PC-9 (cell line): Measurements from ENCODE around the gene SLC35F6.

ENCODE experiments used
- EZH2 ChIP-seq: fragments of 200-600 bp; sonication (generic); IDR thresholded peaks from 2 replicates; pipeline ENCODE4 v1.8.0; 2017; ENCODE audit warnings: antibody characterized with exemption, low read depth
- TF ChIP-seq, protein P1 (sequence below): fragments of 200-600 bp; sonication (generic); conservative IDR thresholded peaks from 2 replicates; pipeline ENCODE4 v1.6.1; 2017; ENCODE audit warnings: mixed run types, antibody characterized with exemption, mild to moderate bottlenecking, moderate library complexity

DNA sequence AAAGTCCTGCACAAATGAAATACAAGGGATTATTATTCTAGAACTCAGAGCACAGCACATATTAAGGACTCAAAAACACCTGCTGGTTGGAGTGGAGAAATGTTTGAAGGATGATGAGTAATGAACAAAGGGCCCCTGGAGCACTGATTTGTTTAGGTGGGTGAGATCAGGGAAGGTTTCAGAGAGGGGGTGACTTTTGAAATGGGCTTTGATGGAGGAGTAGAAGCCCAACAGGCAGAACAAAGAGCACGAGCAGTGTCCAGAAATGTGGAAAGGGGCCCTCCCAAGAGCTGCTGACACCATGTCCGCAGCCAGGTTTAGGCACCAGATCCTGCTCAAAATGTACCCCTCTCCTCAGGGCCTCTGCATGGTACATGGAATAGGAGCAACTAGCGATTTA, 47.7 kb upstream of the SLC35F6 start:
- TF ChIP-seq, protein P1, sequence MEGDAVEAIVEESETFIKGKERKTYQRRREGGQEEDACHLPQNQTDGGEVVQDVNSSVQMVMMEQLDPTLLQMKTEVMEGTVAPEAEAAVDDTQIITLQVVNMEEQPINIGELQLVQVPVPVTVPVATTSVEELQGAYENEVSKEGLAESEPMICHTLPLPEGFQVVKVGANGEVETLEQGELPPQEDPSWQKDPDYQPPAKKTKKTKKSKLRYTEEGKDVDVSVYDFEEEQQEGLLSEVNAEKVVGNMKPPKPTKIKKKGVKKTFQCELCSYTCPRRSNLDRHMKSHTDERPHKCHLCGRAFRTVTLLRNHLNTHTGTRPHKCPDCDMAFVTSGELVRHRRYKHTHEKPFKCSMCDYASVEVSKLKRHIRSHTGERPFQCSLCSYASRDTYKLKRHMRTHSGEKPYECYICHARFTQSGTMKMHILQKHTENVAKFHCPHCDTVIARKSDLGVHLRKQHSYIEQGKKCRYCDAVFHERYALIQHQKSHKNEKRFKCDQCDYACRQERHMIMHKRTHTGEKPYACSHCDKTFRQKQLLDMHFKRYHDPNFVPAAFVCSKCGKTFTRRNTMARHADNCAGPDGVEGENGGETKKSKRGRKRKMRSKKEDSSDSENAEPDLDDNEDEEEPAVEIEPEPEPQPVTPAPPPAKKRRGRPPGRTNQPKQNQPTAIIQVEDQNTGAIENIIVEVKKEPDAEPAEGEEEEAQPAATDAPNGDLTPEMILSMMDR, result no peak
- no peak for TF ChIP-seq EZH2
